ENCODE results near the gene RBBP5.

The RBBP5 gene

DNA sequence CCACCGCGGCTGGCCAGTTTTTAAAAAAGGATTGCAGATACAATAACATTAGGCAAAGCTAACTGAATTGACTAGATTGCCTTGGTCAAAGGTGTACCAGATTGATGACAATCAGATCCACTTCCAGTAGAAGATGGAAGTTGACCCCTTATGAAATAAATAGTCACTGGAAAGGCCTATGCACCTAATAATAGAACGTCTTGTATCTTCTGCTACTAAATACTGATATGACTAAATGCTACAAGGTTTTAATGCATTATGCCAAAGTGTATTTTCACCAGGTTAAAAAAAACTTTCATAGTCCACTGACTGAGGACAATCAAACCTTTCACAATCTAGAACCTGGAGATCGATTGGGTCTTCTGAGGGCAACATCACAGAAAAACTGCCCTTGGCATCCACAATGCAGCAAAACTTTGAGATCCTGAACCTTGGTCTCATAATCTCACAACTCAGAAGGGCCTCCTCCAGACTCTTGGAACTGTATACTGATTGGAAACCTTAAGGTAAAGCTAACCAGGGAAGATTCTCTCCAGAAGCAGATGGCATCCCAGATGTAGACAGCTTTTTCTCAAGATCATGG lies 7.8 kb upstream of the RBBP5 start:
- no peak for DNase-seq

DNA sequence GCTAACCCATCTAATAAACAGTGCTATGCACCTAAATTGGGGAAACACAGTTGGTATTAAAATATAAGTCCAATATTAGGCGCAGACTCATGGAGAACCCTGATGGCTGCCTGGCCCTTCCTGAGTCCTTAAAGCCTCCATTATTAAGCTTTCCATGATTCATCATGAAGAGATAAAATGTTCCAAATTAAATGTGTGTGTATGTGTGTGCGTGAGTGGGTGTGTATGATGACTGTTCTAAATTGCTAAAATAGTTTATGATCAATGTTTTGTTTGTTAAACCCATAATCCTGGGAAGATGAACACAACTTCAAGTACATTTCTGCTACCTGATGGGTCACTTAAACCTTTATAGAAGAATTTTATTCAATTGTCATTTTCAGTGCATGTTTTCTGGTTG lies 6.3 kb upstream of the RBBP5 start:
- DNase-seq = no peak

DNA sequence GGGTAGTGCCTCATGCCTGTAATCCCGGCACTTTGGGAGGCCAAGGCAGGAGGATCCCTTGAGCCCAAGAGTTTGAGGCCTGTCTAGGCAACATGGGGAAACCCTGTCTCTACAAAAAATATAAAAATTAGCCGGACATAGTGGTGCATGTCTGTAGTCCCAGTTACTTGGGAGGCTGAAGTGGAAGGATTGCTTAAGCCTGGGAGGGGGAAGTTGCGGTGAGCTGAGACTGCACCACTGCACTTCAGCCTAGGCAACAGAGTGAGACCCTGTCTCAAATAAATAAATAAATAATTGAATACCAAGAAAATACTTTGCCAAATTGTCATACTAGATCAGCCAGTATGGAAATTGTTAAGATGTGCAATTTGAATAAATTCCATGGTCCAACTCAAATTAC lies 5.9 kb upstream of the RBBP5 start:
- DNase-seq = no peak

DNA sequence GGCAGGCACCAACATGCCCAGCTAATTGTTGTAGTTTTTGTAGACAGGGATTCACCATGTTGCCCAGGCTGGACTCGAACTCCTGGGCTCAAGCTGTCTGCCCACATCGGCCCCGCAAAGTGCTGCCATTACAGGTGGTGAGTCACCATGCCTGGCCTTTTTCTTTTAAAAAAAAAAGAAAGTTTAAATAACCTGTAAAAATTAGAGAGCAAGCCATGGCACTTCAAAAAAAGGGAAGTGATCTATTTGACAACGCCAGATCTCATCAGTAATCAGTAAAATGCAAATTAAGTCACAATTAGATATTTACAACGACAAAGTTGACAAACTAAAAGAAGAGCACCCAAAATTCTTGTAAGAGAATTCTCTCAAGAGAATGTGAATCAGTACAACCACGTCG lies 2.9 kb upstream of the RBBP5 start:
- no peak for DNase-seq

DNA sequence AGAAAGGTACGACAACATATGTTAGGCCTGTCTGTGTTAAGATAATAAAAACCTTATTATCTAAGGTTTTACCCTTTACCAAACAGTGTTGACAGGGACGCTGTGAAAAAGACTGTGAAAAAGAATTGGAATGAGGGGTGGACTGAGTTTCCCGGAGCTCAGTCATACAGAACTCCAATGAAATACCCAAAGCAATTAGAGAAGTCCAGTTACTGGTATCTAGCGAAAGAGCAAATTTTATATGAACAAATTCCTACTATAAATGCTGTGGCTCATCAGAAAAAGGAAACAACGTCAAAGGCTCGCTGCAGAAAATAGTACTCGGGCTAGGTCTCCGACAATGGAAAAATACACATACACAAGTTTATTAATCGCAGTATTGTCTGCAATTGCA lies 708 bp upstream of the RBBP5 start:
- DNase-seq = no peak

DNA sequence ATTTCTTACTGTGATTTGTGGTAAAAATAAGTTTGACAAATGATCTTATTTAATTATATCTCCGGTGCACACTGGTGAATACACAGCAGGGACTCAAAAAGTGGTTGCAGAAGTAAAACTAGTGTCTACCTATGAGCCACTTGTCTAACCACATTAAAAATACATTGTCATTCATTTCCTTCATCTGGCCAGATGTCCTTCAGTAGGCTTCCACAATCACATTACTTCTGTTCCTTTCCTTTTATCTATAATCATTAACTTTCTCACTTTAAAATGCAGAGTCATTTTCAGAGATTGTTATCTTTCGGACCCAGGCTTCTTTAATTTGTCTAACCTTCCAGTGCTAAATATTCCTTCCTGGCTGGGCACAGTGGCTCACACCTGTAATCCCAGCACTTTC lies 3.0 kb downstream of the RBBP5 start:
- no peak for DNase-seq

DNA sequence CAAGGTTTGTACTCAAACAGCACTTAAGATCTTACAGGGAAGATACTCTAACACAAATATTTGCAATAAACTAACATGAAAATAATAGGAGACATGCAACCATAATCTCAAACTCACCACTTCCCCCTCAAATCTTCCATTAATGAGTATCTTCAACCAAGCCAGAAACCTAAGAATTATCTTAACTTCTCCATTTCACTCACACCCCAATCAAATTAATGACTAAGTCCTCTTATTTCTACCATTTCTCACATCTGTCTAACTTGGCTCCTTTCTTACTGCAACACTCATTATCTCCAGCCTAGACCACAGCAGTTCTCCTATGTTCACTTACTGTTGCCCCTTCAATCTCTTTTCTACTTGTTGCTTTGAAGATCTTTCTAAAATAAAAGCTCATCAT lies 10.4 kb downstream of the RBBP5 start:
- no peak for DNase-seq

DNA sequence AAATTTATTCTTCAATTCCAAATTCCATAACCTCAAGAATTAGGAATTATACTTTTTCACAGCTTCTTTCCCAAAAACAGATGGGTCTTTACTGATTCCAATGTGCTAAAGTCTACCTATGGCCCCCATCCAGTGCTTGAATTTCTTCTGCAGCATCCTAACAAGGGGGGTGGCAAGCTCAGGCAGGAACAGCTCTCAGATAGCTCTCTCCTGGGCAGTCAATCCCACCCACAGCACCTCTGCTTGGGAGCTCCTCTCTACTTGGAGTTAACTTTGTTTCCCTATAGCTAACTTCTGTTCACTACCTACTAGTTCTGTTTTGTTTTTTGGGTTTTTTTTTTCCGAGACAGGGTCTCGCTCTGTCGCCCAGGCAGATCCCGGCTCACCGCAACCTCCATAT lies 12.1 kb downstream of the RBBP5 start:
- no peak for DNase-seq

DNA sequence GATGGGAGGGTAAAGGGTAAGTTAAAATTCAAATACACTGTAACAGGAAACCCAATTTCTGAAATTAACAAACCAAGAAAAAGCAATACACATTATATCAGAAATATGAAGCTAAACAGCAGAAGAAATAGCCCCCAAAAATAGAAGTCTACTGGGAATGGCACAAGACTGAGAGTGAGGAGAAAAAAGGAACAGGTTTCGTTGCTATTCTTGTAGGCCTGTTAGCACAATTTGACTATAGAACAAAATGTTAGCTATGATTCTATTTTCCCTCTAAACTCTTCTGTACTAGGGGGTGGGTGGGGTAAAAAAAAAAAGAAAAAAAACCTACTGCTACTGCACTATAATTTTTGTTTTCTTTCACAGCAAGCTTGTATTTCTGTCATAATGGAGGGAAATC lies 12.5 kb downstream of the RBBP5 start:
- no peak for DNase-seq

DNA sequence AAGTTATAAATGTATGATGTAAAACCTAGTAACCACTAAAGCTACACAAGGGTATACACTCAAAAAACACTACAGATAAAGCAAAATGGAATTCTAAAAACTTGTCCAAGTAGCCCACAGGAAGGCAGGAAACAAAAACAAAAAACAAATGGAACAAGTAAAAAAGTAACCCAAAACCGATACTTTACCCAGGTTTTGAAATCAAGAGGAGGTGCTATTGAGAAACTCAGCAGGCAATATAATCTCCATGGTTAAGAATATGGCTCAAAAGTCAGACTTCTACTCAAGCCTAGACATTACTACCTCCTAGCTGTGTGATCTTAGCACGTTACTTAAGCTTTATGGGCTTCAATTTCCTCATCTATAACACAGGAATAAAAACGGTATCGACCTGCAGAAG lies 13.3 kb downstream of the RBBP5 start:
- DNase-seq = no peak

DNA sequence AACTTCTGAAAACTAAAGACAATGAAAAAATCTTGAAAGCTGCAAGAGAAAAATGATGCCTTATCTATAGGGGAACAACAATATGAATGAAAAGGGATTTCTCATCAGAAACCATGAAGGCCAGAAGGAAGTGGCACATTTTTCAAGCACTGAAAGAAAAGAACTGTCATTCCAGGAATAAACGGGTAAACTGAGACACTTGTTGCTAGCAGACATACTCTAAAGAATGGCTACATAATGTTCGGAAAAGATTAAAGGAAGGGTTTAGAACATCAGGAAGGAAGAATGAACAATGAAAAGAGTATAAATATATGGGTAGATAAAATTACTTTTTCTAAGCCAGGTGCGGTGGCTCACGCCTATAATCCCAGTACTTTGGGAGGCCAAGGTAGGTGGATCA lies 14.5 kb downstream of the RBBP5 start:
- no peak for DNase-seq

DNA sequence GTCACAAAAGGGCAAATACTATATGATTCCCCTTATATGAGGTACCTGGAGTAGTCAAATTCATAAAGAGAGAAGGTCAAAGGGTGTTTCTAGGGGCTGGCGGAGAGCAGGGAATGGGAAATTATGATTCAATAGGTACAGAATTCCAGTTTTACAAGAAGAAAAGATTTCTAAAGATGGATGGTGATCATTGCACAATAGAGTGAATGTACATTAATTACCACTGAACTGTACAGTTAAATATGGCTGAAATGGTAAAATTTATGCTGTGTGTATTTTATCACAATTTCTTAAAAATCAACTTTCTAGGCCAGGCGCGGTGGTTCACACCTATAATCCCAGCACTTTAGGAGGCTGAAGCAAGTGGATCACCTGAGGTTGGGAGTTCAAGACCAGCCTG lies 19.4 kb downstream of the RBBP5 start:
- no peak for DNase-seq

DNA sequence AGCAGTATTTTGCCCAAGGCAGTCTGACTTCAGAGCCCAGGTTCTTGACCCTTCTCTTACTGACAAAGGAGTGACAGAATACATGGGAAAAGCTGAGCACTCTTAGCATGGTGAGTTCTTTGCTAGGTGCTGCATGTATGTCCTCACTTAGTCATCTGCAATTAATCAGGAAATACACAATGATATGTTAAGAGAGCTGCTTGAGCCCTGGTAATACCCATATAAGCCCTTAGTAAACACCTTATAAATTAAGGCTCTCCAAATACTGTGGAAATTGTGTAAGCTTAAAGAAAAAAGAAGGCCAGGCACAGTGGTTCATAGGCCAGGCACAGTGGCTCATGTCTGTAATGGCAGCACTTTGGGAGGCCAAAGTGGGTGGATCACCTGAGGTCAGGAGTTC lies 23.5 kb downstream of the RBBP5 start:
- no peak for DNase-seq

DNA sequence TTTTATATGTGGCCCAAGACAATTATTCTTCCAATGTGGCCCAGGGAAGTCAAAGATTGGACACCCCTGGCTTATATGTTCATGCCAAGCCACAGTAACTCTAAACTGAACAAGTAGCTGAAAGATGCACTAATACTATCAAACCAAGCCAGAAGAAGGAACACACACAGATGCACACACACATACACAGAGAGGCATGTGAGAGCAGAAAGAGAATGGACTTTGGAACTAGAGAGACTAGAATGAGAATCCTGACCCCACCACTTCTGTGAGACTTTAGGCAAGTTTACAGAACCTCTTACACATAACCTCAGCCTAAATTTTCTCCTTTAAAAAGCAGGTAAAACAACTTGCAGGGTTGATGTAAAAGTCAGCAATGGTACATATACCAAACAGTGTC lies 26.4 kb downstream of the RBBP5 start:
- no peak for DNase-seq

DNA sequence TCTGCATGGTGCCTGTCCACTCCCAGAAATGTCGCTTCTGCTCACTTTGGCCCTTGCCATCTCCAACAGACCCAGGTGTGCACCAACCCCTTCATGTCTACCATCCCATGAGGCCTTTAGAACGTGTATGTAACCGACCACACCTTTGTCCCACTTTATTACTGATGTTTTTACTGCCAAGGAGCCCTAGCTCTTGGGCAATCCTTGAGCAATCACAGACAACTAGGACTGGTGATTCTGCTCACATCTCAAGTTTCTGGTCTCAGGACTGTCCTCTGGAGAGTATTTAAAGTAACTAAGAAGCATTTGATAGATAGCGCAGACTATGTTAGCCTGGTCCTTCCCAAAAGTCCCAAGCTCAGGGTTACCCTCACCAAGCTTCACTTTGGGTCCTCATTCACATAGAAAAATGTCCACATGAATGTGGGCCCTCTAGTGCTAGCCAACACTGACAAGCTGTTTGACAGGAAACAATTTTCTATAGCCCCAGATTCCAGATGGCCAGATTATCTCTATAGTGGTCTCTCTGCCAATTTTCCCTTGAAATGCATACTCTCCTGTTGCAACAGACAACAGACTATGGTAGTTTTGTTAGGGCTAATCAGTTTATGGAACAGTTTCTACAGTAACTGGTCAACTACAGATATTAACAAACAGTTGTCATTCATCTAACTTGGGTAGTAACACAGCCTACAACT lies 30.6 kb downstream of the RBBP5 start:
- no peak for DNase-seq

DNA sequence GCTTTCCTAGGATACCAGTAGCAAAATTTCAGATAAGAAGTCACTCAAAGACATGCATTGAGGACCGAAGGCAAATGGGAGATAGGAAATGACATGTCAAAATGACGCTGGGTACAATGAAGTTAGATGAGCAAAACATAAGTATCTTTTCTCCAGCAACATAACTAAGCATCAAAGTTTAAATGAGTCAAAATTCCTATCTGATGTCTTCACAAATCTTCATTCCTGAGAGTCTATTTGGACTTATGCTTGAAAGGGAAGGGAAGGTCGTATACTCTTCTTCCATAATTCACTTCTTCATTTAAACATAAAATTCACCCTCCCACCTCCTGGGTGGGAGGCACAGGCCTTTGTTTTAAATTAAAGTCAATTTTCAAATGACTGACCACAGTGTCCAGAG lies 33.4 kb downstream of the RBBP5 start:
- no peak for DNase-seq

DNA sequence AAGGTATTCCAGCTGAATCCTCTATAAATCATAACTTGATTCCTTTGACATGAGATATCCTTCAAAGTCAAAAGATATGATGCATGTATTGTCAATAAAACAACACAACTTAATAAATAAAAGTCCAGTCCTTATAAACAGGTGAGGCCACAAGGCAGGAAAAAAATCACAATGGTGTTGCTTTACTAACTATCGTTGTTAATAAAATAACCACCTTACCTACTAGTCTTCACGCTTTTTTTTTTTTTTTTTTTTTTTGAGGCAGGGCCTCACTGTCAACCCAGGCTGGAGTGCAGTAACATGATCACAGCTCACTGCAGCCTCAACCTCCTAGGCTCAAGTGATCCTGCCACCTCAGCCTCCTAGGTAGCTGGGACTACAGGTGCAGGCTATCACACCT lies 37.4 kb downstream of the RBBP5 start, which contains the start of gene TMEM81:
Gene TMEM81, minus strand, starts transcription at position 101 of the 400 bp plus-strand sequence. CDS start 140 bp downstream, outside the sequence.
- DNase-seq = no peak

DNA sequence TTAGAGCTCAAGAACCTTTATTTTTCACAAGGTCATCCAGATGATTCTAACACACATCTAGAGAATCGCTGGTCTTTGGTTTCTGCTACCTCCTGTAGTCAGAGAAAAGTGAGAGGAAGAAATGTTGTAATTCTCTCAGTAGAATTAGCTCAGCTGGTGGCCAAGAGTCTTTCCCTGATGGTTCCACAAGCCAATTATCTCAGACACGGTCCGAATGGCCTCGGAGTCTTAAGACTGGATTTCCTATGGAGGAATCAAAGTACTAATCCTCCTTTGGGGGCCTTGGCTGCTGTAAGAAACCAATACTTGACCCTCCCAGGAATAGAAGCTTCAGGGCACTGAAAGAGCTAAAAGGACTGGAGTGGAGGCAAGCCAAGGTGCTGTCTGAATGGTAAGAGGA lies 39.3 kb downstream of the RBBP5 start:
- DNase-seq = no peak

DNA sequence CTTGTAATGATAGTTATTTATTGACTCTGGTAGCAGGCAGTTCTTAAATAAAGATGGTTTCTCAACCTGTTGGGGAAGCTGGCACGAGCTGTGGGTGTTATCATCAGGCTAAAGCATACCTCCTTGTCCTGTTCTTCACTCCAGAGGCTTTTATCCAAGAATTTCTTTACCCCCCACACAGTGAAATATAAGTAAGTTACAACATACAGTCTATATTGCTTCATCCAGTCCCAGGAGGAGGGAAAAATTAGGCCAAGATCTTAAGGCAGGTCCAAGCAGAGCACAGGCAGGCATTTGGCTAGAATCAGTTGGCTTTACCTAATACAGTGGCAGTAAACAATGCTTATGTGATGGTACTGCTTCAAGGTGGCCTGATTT lies 43.9 kb downstream of the RBBP5 start:
- no peak for DNase-seq

DNA sequence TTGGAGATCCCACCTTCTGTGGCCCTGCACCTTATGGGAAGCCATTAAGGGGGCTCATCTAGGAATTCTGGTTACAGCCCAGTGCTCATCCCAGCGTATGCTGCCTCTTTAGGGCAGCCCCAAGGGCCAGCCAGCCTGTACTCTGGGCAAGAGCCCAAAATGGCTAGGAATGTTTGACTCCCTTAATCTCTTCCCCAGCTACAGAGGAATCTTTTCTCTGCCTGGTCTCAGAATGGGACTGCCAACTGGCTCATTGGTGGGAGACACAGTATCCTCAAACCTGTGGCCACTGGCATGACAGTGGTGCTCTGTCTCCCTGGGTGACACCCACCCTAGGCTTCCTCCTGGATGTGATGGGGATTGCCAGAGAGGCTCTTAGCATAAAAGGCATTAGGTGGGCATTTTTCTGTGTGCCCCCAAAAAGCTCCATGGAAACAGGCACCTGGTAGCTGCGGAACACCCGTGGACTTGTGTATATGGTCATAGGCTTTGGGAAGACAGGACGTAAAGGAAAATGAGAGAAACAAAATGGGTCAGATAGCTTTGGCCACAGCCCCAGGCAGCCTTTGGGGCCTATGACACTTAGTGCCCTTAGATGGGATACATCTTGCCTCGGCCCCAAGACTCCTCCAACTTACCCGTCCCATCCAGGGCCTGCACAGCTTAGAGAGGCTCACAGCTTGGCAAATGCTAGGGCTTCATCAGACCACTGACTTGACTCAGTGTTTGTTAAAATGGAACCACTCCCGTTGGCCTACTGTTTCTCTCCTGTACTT lies 44.4 kb downstream of the RBBP5 start:
- DNase-seq = no peak

DNA sequence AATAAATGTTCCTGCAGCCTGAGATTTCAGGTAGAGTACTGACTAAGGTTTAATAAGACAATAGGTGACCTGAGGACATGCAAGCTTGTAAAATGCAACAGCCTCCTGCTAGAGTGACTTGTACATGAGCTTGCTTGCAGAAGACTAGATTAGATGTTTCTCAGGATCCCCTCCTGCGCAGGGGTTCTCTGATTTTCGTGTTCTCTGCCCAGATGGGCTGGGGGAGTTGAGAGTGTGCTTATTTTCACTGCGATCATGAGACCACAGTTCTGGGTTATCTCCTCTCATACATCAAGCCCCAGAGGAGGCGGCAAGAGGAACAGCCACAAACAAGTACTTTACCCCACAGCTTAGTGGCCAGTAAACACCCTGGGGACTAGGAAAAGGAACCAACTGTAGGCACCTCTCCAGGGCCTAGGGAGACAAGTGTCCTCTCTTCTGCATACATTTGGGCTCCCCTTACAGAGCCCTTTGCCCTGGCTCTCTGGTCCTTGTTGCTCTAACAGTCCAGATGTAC lies 45.5 kb downstream of the RBBP5 start:
- no peak for DNase-seq

DNA sequence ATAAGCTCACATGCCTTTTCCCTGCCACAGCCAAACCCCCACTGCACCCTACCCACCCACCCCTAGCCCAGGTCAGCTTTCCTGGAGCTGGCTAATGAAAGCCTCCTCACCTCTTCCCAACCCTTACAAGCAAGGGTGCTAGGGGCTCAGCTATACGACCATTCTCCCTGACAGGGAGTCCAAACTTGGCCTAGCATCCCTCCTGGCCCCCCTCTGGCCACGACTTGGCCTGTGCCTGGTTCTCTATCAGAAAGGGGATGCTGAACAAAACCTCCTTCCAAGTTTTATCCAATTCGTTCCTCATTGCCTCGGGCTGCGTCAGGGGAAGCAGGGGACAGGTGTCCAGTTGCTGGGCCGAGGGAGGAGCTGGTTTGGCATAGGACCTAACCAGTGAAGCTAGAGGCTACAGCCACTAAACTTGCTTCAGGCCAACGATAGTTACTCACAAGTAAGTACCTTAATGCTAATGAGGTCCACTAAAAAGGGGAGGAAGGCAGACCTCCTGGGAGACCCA lies 46.1 kb downstream of the RBBP5 start:
- DNase-seq = no peak

DNA sequence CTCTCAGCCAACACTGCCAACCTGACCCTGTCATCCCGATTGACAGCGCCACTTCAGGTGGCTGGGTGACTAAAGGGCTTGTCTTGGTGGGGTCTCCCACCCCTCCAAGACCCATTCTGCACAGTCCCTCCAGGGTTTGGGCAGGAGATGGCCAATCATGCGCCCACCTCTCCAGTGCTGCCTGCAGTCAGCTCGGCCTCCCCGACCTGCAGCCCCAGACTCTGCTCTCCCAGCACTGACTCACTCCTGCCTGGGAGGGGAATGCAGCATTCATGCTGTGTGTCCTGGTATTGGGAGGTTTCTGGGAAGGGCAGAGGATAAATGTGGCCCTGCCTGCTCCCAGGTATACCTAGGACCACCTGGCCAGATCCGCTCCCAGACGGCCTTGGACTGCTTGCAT lies 47.3 kb downstream of the RBBP5 start:
- no peak for DNase-seq

DNA sequence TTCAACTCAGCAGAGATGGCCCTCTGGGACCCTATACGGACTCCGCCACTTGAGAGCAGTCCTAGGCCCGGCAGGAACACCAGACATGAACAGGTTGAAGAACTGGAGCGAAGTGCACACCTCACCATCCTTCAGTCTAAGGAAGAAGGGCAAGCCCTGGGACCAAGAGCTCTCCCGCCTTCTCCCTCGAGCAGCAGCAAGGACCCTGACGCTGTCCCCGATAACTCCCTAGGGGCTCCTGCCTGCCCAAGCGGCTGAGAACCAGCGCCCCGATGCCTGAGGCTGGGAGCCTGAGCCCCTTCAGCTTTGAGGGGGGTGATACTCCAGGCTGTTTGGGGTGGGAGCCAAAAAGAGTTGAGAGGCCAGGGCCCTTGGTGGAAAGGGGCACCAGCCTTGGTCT lies 47.7 kb downstream of the RBBP5 start:
- DNase-seq = no peak
